PFSK-1 (cell line): ENCODE measurements around the gene ZNF469.

Experiments
- FOXP2 ChIP-seq: optimal IDR thresholded peaks from 2 replicates; pipeline ENCODE3; 2011; ENCODE audit warnings: borderline replicate concordance, control low read depth, inconsistent platforms; ENCODE audit not compliant: insufficient read depth; ENCODE audit errors: extremely low read length, extremely low read depth
- POLR2AphosphoS5 ChIP-seq: IDR thresholded peaks from 2 replicates; pipeline ENCODE4 v1.6.1; 2012; ENCODE audit warnings: low read depth, mild to moderate bottlenecking, control low read depth, low read length, moderate library complexity
- SIN3A ChIP-seq: IDR thresholded peaks from 2 replicates; pipeline ENCODE4 v1.6.1; 2012; ENCODE audit warnings: mild to moderate bottlenecking, low read length, moderate library complexity, borderline replicate concordance; ENCODE audit not compliant: insufficient read depth
- TAF1 ChIP-seq: IDR thresholded peaks from 2 replicates; pipeline ENCODE4 v1.6.1; 2012; ENCODE audit warnings: low read length, control low read depth, borderline replicate concordance; ENCODE audit not compliant: insufficient read depth
- TF ChIP-seq, protein P1 (sequence below), 2 experiments: IDR thresholded peaks; 2 replicates each; pipeline versions ENCODE4 v1.6.1 to v1.8.0; 2011 to 2012; ENCODE audit warnings: low read depth in 2 of 2, low read length in 2 of 2, control low read depth in 1 of 2, inconsistent platforms in 1 of 2, mild to moderate bottlenecking in 1 of 2, moderate library complexity in 1 of 2; ENCODE audit not compliant: insufficient read depth in 1 of 2

The ZNF469 gene

DNA sequence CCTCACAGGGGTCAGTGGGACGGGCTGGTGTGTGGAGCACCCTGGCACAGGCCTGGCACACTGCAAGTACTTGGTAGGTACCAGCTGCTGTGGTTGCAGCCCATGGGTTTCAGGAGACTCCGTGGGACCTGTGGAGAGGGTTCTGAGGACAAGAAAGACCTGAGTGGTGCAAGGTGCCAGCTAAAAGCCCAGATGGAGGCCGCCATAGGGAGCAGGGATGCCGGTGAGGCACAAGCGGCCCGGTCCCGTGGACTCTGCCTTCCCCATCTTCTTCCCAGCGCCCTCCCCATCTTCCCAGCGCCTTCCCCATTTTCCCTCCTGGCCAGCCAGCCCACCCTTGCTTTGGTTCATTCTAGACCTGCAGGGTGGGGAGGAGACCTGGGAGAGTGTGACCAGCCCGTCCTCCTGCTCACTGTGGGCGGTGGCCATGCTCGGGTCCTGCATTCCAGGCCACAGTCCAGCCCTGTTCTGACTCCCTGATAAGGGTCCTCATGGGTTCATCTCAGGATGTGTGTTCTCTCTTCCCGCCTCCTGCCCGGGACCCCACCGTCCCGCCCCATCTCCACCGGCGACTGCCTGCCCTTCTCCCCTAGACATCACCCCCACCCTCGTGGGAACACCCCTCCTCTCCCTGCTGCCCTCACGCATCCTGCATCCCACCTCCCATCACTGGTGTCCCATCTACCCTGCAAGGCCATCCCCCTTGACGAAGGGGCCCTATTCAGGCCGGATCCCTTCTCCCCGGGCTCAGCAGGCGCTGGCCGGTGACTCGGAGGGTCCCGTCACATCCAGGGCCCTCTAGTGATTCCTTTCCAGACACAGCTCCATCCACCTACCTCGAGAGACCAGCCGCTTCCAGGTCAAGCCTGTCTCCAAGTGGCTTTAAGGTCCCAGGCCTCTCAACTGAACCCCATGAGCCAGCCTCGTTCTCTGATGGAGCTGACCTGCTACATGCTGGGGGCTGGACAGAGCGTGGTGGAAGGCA lies 3.4 kb downstream of the ZNF469 start:
- TF ChIP-seq FOXP2, result no peak
- TF ChIP-seq, protein P1, sequence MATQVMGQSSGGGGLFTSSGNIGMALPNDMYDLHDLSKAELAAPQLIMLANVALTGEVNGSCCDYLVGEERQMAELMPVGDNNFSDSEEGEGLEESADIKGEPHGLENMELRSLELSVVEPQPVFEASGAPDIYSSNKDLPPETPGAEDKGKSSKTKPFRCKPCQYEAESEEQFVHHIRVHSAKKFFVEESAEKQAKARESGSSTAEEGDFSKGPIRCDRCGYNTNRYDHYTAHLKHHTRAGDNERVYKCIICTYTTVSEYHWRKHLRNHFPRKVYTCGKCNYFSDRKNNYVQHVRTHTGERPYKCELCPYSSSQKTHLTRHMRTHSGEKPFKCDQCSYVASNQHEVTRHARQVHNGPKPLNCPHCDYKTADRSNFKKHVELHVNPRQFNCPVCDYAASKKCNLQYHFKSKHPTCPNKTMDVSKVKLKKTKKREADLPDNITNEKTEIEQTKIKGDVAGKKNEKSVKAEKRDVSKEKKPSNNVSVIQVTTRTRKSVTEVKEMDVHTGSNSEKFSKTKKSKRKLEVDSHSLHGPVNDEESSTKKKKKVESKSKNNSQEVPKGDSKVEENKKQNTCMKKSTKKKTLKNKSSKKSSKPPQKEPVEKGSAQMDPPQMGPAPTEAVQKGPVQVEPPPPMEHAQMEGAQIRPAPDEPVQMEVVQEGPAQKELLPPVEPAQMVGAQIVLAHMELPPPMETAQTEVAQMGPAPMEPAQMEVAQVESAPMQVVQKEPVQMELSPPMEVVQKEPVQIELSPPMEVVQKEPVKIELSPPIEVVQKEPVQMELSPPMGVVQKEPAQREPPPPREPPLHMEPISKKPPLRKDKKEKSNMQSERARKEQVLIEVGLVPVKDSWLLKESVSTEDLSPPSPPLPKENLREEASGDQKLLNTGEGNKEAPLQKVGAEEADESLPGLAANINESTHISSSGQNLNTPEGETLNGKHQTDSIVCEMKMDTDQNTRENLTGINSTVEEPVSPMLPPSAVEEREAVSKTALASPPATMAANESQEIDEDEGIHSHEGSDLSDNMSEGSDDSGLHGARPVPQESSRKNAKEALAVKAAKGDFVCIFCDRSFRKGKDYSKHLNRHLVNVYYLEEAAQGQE (IDR thresholded peaks at IDR 0.05; ENCODE audit: insufficient read depth in 1 of 2, low read depth in 2 of 2, low read length in 2 of 2), result no peak
- no peak for TF ChIP-seq TAF1
- no peak for TF ChIP-seq SIN3A
- TF ChIP-seq POLR2AphosphoS5, result no peak

DNA sequence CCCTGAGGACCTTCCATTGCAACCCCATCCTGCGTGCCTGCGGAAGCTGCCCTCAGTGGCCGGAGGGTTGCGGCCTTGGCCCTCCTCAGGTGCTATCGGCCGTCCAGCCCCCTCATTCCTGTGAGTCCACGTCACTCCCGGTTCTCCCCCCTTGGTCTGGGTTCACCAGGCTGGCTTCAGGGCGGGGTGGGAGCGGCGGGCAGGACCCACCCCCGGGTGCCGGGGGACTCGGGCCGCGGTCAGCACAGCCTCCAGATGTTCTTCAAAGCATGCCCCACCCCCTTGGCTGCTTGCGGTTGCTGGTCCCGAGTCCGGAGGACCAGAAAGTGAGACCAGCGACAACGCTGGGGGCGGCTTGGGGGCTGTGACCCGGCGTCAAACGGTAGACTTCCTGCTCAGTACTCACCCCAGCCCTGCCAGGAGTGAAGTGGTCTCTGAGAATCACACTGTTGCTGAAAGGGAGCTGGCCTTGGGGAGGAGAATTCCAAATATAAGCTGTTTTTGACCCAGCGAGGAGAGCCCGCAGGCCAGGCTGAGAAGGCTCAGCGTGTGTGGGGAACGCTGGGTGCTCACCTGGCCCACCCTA lies 4.5 kb downstream of the ZNF469 start:
- no peak for TF ChIP-seq SIN3A
- TF ChIP-seq FOXP2, result no peak
- no peak for TF ChIP-seq POLR2AphosphoS5
- TF ChIP-seq, protein P1 (IDR thresholded peaks at IDR 0.05; ENCODE audit: insufficient read depth in 1 of 2, low read depth in 2 of 2, low read length in 2 of 2), result no peak
- no peak for TF ChIP-seq TAF1

DNA sequence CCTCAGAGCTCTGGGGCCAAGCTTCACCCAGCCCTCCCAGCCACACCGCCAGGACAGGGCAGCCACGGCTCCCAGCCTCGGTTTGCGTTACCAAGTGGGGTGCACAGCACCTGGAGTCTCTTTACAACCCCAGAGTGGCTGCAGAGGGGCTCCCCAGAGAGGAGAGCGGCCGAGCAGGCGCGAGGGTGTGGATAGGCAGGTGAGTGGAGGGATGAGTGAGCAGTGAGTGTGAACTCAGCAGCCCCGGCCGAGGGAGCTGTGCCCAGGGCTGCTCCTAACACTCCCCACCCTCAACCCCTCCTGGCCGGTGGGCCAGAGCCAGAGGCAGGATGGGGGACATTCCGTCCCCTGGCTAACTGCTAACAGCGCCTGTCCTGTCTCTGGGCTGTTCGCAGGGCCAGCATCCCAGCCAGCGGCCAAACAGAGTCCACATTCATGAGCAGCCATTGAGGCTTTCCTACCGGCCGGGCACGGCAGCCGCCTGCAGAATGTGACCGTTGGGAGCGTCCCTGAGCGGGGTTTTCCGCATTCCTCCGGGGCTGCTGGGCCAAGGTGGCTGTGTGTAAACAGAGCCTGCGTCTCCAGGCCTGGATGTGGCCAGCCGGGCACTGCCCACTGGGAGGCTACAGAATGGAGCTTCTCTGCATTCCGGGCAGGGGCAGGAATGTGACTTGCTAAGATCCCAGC lies 5.3 kb downstream of the ZNF469 start:
- TF ChIP-seq TAF1 (no peak), FOXP2 (no peak), POLR2AphosphoS5 (no peak), SIN3A (no peak)
- TF ChIP-seq, protein P1 (IDR thresholded peaks at IDR 0.05; ENCODE audit: insufficient read depth in 1 of 2, low read depth in 2 of 2, low read length in 2 of 2), result no peak

DNA sequence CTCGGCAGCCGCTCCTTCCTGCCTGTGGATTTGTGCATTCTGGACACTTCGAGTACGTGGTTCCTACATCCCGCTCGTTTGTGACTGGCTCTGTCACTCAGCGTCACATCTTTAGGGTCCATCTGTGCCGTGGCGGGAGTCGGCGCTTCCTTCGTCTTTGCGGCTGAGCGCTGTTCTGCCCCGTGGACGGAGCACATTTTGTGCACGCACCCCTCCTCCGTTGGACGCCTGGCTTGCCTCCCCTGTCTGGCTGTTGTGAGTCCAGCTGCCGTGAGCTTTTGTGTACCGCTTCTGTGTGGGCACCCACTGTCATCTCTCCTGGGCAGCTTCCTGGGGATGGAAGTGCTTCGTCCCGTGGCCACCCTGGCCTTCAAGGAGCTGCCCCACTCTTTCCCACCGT lies 6.4 kb downstream of the ZNF469 start:
- TF ChIP-seq FOXP2 (no peak), SIN3A (no peak), TAF1 (no peak), POLR2AphosphoS5 (no peak)
- TF ChIP-seq, protein P1 (IDR thresholded peaks at IDR 0.05; ENCODE audit: insufficient read depth in 1 of 2, low read depth in 2 of 2, low read length in 2 of 2), result no peak
